Hepatocyte (in vitro differentiated cells): Measurements from ENCODE around the gene TMEM38A.

Source experiments
- CTCF ChIP-seq: fragments of 200-600 bp; sonication (generic); IDR thresholded peaks from 2 replicates; pipeline ENCODE4 v1.5.1; 2016; ENCODE audit warnings: antibody characterized with exemption, mild to moderate bottlenecking; ENCODE audit not compliant: poor library complexity
- EZH2 ChIP-seq: fragments of 200-600 bp; sonication (generic); IDR thresholded peaks from 2 replicates; pipeline ENCODE4 v1.6.1; 2016; ENCODE audit warnings: antibody characterized with exemption, mild to moderate bottlenecking, borderline replicate concordance

- no peak for TF ChIP-seq CTCF
- no peak for TF ChIP-seq EZH2
These were observed 75.8 kb downstream of the TMEM38A start for GRCh38 chr19:16736709-16737108.
